HG02642 (cell line): ENCODE measurements around the gene LALBA.
"Not testable (repeated sequence)": the region's sequence is repeated elsewhere in the genome, so short reads cannot be mapped to it uniquely, and the experiment has no call there.

Experiments
- ATAC-seq: cut with Tn5 transposase; IDR thresholded peaks from one replicate; pipeline ENCODE4 v1.9.1; 2021; ENCODE audit warnings: mild to moderate bottlenecking; ENCODE audit not compliant: unreplicated experiment, poor library complexity

Gene LALBA

GRCh38 chr12:48536602-48537001, 33.2 kb downstream of the LALBA start:
- no peak for ATAC-seq

GRCh38 chr12:48532601-48533000, 37.2 kb downstream of the LALBA start:
- no peak for ATAC-seq

DNA sequence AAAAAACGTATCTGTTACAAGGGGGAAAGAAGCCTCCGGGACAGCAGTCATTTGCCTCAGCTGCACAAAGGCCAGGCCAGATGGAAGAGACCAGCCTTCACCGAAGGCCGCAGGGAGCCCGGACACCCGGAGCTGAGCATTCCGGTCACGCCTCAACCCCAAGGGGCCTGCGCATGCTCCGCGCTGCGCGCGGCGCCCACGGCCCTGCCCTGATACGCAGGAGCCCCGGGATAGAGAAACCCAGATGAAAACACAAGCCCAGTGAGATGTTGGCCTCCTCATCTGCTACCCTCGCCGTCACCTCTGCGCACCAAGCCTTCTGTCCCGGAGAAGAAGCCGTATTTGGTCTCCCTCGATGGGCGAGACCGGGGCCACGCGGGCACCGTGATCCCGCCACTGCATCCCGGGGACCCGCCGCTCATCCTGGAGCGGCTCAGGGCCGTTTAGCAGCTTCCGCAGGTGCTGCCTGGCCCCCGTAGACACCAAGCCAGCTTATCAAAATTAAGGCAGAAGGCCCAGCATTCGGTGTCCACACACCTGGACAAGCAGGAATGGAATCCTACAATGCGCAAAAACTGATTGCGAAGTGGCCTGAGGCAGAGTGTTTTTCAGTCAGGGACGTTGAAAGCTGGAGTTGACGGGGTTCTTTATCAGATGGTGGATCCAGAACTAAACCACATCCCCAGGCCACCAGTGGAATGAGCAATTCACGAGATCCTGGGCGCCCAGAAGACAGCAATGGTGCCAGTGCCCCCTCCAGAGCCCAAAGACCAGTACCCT, 41.8 kb downstream of the LALBA start:
- no peak for ATAC-seq

DNA sequence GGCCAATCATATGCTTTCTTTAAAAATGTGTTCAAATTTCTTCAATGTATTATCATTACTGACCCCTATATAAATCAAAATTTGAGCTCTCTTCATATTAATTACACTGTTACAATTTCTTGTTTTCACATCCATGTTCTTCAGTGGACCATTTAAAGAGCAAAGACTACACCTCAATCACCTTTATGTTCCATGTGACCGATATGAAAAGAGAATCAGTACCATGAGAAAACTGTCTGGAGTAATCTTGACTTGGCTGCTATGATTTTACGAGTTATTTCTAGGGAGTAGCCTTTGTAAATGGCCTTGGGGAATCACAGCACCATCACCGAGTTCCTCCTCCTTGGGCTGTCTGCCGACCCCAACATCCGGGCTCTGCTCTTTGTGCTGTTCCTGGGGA, 44.5 kb downstream of the LALBA start, which contains the start of gene OR8S1:
OR8S1 (plus strand) TSS at position 301 of the 400 bp plus-strand sequence; CDS start at position 301, 0 bp downstream.
- ATAC-seq: no peak

DNA sequence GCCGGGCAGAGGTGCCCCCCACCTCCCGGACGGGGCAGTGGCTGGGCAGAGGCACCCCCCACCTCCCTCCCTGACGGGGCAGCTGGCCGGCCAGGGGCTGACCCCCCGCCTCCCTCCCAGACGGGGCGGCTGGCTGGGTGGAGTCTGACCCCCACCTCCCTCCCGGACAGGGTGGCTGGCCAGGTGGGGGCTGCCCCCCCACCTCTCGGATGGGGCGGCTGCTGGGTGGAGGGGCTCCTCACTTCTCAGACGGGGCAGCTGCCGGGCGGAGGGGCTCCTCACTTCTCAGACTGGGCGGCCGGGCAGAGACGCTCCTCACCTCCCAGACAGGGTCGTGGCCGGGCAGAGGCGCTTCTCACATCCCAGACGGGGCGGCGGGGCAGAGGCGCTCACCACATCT, 49.5 kb downstream of the LALBA start:
- not testable (repeated sequence) for ATAC-seq
